Fibroblast of villous mesenchyme (primary cell): ENCODE data around the gene WIZ. TPM values are rescaled to one million over a fixed set of nuclear protein-coding genes. Genes with fewer than 3 reads are reported as not detected.

Experiments used
- DNase-seq: peaks from one replicate; pipeline ENCODE4 v3.0.0-alpha.2; 2010; ENCODE audit warnings: low read depth
- H3K4me3 ChIP-seq: 2 replicates; pipeline ENCODE4 v1.5.1; 2011; ENCODE audit warnings: low read depth, mild to moderate bottlenecking, low read length
- CTCF ChIP-seq: IDR thresholded peaks from 2 replicates; pipeline ENCODE4 v1.5.1; 2012; ENCODE audit warnings: low read depth, mild to moderate bottlenecking, low read length; ENCODE audit not compliant: insufficient read depth
- total RNA-seq: library from RNA; depleted of rRNA; stranded (reverse); fragments of >200 nt; gene quantifications from 2 replicates; pipeline ENCODE4 v1.2.3, GENCODE V29; 2012

WIZ gene
- total RNA-seq, 1 donor, result 7.3 TPM

GRCh38 chr19:15468675-15469512, 19.1 kb upstream of the WIZ start:
- H3K4me3 ChIP-seq, result no peak overlapping the region
- DNase-seq, result no peak
- TF ChIP-seq CTCF, result no peak

- no peak for DNase-seq
- no peak for TF ChIP-seq CTCF
- H3K4me3 ChIP-seq, result no peak overlapping the region
Measured at GRCh38 chr19:15467734-15468214, 18.0 kb upstream of the WIZ start.

GRCh38 chr19:15466851-15467733, 17.3 kb upstream of the WIZ start:
- no peak overlapping the region for H3K4me3 ChIP-seq
- DNase-seq, result peak; percentile 66
- TF ChIP-seq CTCF, result no peak

- TF ChIP-seq CTCF, result no peak
- no peak within 1 kb of the TSS for H3K4me3 ChIP-seq
- no peak for DNase-seq
Measured at GRCh38 chr19:15464394-15465385, 14.9 kb upstream of the WIZ start, which contains the start of gene RASAL3. Gene RASAL3, minus strand, starts transcription at chr19:15464544. Its CDS starts 186 bp downstream, at chr19:15464358.

GRCh38 chr19:15463861-15464371, 14.2 kb upstream of the WIZ start:
- no peak for DNase-seq
- no peak for TF ChIP-seq CTCF
- H3K4me3 ChIP-seq, result no peak overlapping the region

- no peak overlapping the region for H3K4me3 ChIP-seq
- DNase-seq, result no peak
- TF ChIP-seq CTCF, result no peak
Measured at GRCh38 chr19:15461694-15462093, 11.9 kb upstream of the WIZ start.
